K562 (cell line): Measurements from ENCODE around the gene SLC1A7. TPM values are rescaled to one million over a fixed set of nuclear protein-coding genes. Genes with fewer than 3 reads are reported as not detected.

Experiments
- ATAC-seq: fragments of 200-7000 bp; cut with Tn5 transposase; 3 replicates; pipeline ENCODE4 v1.9.1; 2020; ENCODE audit warnings: moderate library complexity
- BruUV-seq: library from RNA; stranded (reverse); fragments of 400-500 nt; replicated peaks from 2 replicates; lab custom pipeline; 2021; lab: Mats Ljungman, UMichigan
- CTCF ChIA-PET: fragments of 300-600 bp; formaldehyde crosslinking; extraction: SDS; loops from one replicate; lab custom pipeline; 2021; ENCODE audit warnings: low intra/inter-chr PET ratio; lab: Yijun Ruan, JAX
- POLR2A ChIA-PET: fragments of 300-600, 350-650 bp; sonication (Branson Sonifier 250); formaldehyde crosslinking; extraction: SDS; loops from one replicate; lab custom pipeline; 2021; ENCODE audit warnings: antibody characterized with exemption, inconsistent platforms; lab: Yijun Ruan, JAX
- DNase-seq, 4 experiments: peaks; one replicate each; pipeline versions ENCODE4 v3.0.0 to v3.0.0-alpha.2; 2011 to 2018; ENCODE audit warnings: low spot score in 3 of 4, mixed read lengths in 3 of 4; ENCODE audit errors: extremely low read depth in 1 of 4
- FAIRE-seq: peaks from 2 replicates; lab custom pipeline; 2011; peaks lifted over from hg19 to GRCh38; lab: Jason Lieb, UNC
- H2AFZ ChIP-seq: 2 replicates; pipeline ENCODE4 v1.6.0; 2011; ENCODE audit warnings: low read depth, low read length, control low read depth, inconsistent platforms
- H3K27ac ChIP-seq: fragments of 200-600 bp; 3 replicates; pipeline ENCODE4 v1.8.0; 2011; ENCODE audit warnings: low read depth, mild to moderate bottlenecking, control low read depth, inconsistent platforms, low read length, moderate library complexity, mixed read lengths; ENCODE audit errors: extremely low read depth
- H3K27me3 ChIP-seq, 2 experiments: fragments of 300-600 bp in 1 of 2; 2 replicates in 1 of 2; 3 replicates in 1 of 2; pipeline versions ENCODE4 v1.6.0 to v1.8.0; 2011; ENCODE audit warnings: inconsistent platforms in 2 of 2, low read length in 2 of 2, mild to moderate bottlenecking in 1 of 2, mixed read lengths in 1 of 2, moderate library complexity in 1 of 2; ENCODE audit not compliant: control insufficient read depth in 2 of 2, insufficient read depth in 2 of 2
- H3K36me3 ChIP-seq: fragments of 300-600 bp; 3 replicates; pipeline ENCODE4 v1.8.0; 2011; ENCODE audit warnings: mild to moderate bottlenecking, low read length, inconsistent platforms; ENCODE audit not compliant: control insufficient read depth, insufficient read depth
- H3K4me1 ChIP-seq, 2 experiments: fragments of 200-600 bp in 1 of 2; replicated peaks in 1 of 2; 2 replicates in 1 of 2; 3 replicates in 1 of 2; pipeline versions ENCODE4 v1.5.1 to v1.8.0; 2011; ENCODE audit warnings: inconsistent platforms in 2 of 2, low read length in 2 of 2, mild to moderate bottlenecking in 1 of 2, mixed read lengths in 1 of 2, moderate library complexity in 1 of 2; ENCODE audit not compliant: control insufficient read depth in 2 of 2, insufficient read depth in 2 of 2
- H3K4me2 ChIP-seq: 2 replicates; pipeline ENCODE4 v1.6.1; 2011; ENCODE audit warnings: low read length, control low read depth, inconsistent platforms, mixed read lengths; ENCODE audit not compliant: insufficient read depth
- H3K4me3 ChIP-seq: fragments of 200-600 bp; sonication (generic), shearing (Covaris generic); 2 replicates; pipeline ENCODE4 v1.5.1; 2016; ENCODE audit warnings: control low read depth, inconsistent platforms
- H3K79me2 ChIP-seq: fragments of 200-600 bp; 3 replicates; pipeline ENCODE4 v1.8.0; 2011; ENCODE audit warnings: low read length, inconsistent platforms; ENCODE audit not compliant: control insufficient read depth, insufficient read depth
- H3K9ac ChIP-seq, 2 experiments: 2 replicates each; pipeline versions ENCODE4 v1.6.0 to v1.6.1; 2011; ENCODE audit warnings: low read depth in 2 of 2, low read length in 2 of 2, control low read depth in 1 of 2, inconsistent platforms in 1 of 2, mild to moderate bottlenecking in 1 of 2, mixed read lengths in 1 of 2; ENCODE audit not compliant: insufficient read depth in 1 of 2
- H3K9me1 ChIP-seq: one replicate; pipeline ENCODE4 v1.6.0; 2011; ENCODE audit warnings: inconsistent platforms, mild to moderate bottlenecking, low read length, moderate library complexity; ENCODE audit not compliant: control insufficient read depth, insufficient read depth
- H3K9me3 ChIP-seq: replicated peaks from 2 replicates; pipeline ENCODE4 v1.5.1; 2011; ENCODE audit warnings: low read depth, low read length, inconsistent platforms; ENCODE audit not compliant: control insufficient read depth, insufficient read depth
- H4K20me1 ChIP-seq: replicated peaks from 2 replicates; pipeline ENCODE4 v1.6.1; 2011; ENCODE audit warnings: low read length, inconsistent platforms, mixed read lengths; ENCODE audit not compliant: control insufficient read depth, insufficient read depth
- CBFA2T2 ChIP-seq: fragments of 450-650 bp; conservative IDR thresholded peaks from 2 replicates; pipeline ENCODE4 v1.6.1; 2017; ENCODE audit warnings: mild to moderate bottlenecking
- ELF4 ChIP-seq: fragments of 450-650 bp; formaldehyde crosslinking; IDR thresholded peaks from 2 replicates; pipeline ENCODE4 v1.4.0; 2022; ENCODE audit warnings: missing genetic modification characterization
- GABPB2 ChIP-seq: fragments of 250-450 bp; sonication (Bioruptor Pico); conservative IDR thresholded peaks from 2 replicates; pipeline ENCODE4 v1.5.1; 2021; ENCODE audit warnings: mild to moderate bottlenecking
- MLLT1 ChIP-seq, 2 experiments: fragments of 450-650 bp; IDR thresholded peaks; 2 replicates each; pipeline ENCODE4 v1.6.1; 2016
- MTA1 ChIP-seq: fragments of 450-650 bp; IDR thresholded peaks from 2 replicates; pipeline ENCODE4 v1.6.1; 2017; ENCODE audit warnings: borderline replicate concordance
- SLC30A9 ChIP-seq: fragments of 250-450 bp; sonication (Bioruptor Pico); IDR thresholded peaks from 2 replicates; pipeline ENCODE4 v1.8.0; 2022; ENCODE audit warnings: mild to moderate bottlenecking, moderate library complexity
- TEAD4 ChIP-seq, 2 experiments: sonication (generic) in 1 of 2; formaldehyde crosslinking in 1 of 2; IDR thresholded peaks; 2 replicates each; pipeline versions ENCODE4 v1.6.1 to v1.8.0; 2012 to 2022; ENCODE audit warnings: borderline replicate concordance in 1 of 2, inconsistent platforms in 1 of 2, low read length in 1 of 2, mild to moderate bottlenecking in 1 of 2, missing genetic modification reagents in 1 of 2
- THAP7 ChIP-seq: fragments of 250-450 bp; sonication (Bioruptor Pico); IDR thresholded peaks from 2 replicates; pipeline ENCODE4 v1.5.0; 2021
- USF2 ChIP-seq: sonication (generic); formaldehyde crosslinking; IDR thresholded peaks from 2 replicates; pipeline ENCODE4 v1.5.0; 2020; ENCODE audit warnings: missing genetic modification reagents
- ZNF253 ChIP-seq: fragments of 250-450 bp; sonication (Bioruptor Pico); conservative IDR thresholded peaks from 2 replicates; pipeline ENCODE4 v1.6.1; 2021; ENCODE audit warnings: mild to moderate bottlenecking
- ZNF785 ChIP-seq: fragments of 250-450 bp; sonication (Bioruptor Pico); IDR thresholded peaks from 2 replicates; pipeline ENCODE4 v1.4.0; 2020; ENCODE audit warnings: mild to moderate bottlenecking
- WGBS: fragments of 100-300 bp; shearing (Covaris generic); methylation state at CpG from one replicate; pipeline ENCODE4 v1.1.6; 2016; ENCODE audit warnings: low coverage, mixed read lengths; ENCODE audit not compliant: insufficient coverage; ENCODE audit errors: missing lambda C conversion rate; 5-methylcytosine and 5-hydroxymethylcytosine counted together
- in situ Hi-C: fragments of 300-500 bp; cut with MboI; formaldehyde crosslinking; loops from 4 replicates; pipeline ENCODE4 v1.15.0; 2018; ENCODE audit warnings: inconsistent platforms, mixed read lengths
- intact Hi-C: fragments of 100-400 bp; cut with micrococcal nuclease; formaldehyde crosslinking; loops from 2 replicates; pipeline ENCODE4 v1.14.2; 2022
- polyA plus RNA-seq, 8 experiments: library from polyadenylated mRNA; depleted of rRNA in 4 of 8; stranded (reverse) in 5 of 8; unstranded in 3 of 8; fragments of >200 nt; fragmentation: Nextera tagmentation in 2 of 8; fragmentation: Illumina TruSeq in 1 of 8; extraction: Ambion mirVana in 2 of 8; extraction: Trizol in 1 of 8; gene quantifications; 2 replicates each; pipeline versions ENCODE4 v1.2.1 to v1.2.3, GENCODE V29; 2011 to 2014; ENCODE audit warnings: inconsistent platforms in 1 of 8, missing spikeins in 1 of 8
- total RNA-seq, 7 experiments: library from RNA; depleted of rRNA in 6 of 7; stranded (reverse); fragments of >200 nt in 6 of 7; fragmentation: Illumina TruSeq in 2 of 7; extraction: Trizol in 2 of 7; gene quantifications; 2 replicates each; pipeline versions ENCODE4 v1.2.1 to v1.2.3, GENCODE V29; 2011 to 2021; ENCODE audit warnings: low replicate concordance in 1 of 7

The SLC1A7 gene
- total and polyA plus RNA-seq, 9 of the 15 experiments (the other 6 are each of a cell fraction or from before 2014, with no cell fraction given) = 0.07 TPM; not detected in 8

GRCh38 chr1:53081384-53082066 is 60.9 kb downstream of the SLC1A7 start:
- H3K4me1 ChIP-seq = peaks cover 0 to 31% of the 10 kb centered on the region in 2 experiments; a peak in 3 of 5 replicates
- intact Hi-C loops = no loop called here
- in situ Hi-C loops = no loop called here
- H3K27ac ChIP-seq = no peak overlapping the region
- H3K36me3 ChIP-seq = no peaks in the 10 kb centered on the region
- H3K27me3 ChIP-seq = peaks cover 0 to 47% of the 10 kb centered on the region in 2 experiments; a peak in 3 of 5 replicates
- H2AFZ ChIP-seq = no peak overlapping the region
- ATAC-seq = no peak
- H3K9ac ChIP-seq = no peak overlapping the region
- peaks cover 7% of the 10 kb centered on the region; the same call in 1 of the 2 replicates for H4K20me1 ChIP-seq
- POLR2A ChIA-PET = interaction anchor here (1.1 to 1.5 kb wide), 2 partner anchors 11 to 21 kb away, joined by 3 to 4 read pairs; no protein-coding TSS in a partner anchor
- 18% methylated on average over 14 of the region's 14 CpGs for whole genome bisulfite sequencing
- BruUV-seq = no TSS peak
- H3K4me2 ChIP-seq = no peak overlapping the region
- no peaks in the 10 kb centered on the region for H3K9me3 ChIP-seq
- FAIRE-seq = no peak
- DNase-seq = no peak
- H3K4me3 ChIP-seq = no peak overlapping the region
- no peaks in the 10 kb centered on the region for H3K79me2 ChIP-seq
- TF ChIP-seq THAP7 (CRISPR knock-in tag) = no peak
- TF ChIP-seq ZNF785 (CRISPR knock-in tag) = no peak
- TF ChIP-seq GABPB2 (CRISPR knock-in tag) = no peak
- no peak for TF ChIP-seq ZNF253 (CRISPR knock-in tag)
- no peak for TF ChIP-seq MLLT1 (IDR thresholded peaks at IDR 0.05)
- TF ChIP-seq ELF4 (CRISPR knock-in tag) = no peak
- TF ChIP-seq CBFA2T2 = no peak
- TF ChIP-seq MTA1 = no peak
- no peak for TF ChIP-seq TEAD4 (IDR thresholded peaks at IDR 0.05; ENCODE audit: low read length)
- no peak for TF ChIP-seq TEAD4 (CRISPR knock-in tag; IDR thresholded peaks at IDR 0.05; ENCODE audit: borderline replicate concordance)
- no peak for TF ChIP-seq SLC30A9 (CRISPR knock-in tag)
- TF ChIP-seq USF2 (CRISPR knock-in tag) = no peak
- CTCF ChIA-PET = no interaction called here
- no peaks in the 10 kb centered on the region for H3K9me1 ChIP-seq
